Central memory CD4-positive, alpha-beta T cell (primary cell): Measurements from ENCODE around the gene TSLP.

Experiments used
- DNase-seq: peaks from one replicate; pipeline ENCODE4 v3.0.0; 2022

Gene TSLP

GRCh38 chr5:111099058-111099778 lies 27.7 kb downstream of the TSLP start:
- DNase-seq = no peak

- DNase-seq = no peak
Measured at GRCh38 chr5:111106320-111106948, 34.9 kb downstream of the TSLP start.

GRCh38 chr5:111107371-111107770 lies 35.9 kb downstream of the TSLP start:
- no peak for DNase-seq

GRCh38 chr5:111111956-111112355 lies 40.4 kb downstream of the TSLP start:
- DNase-seq = no peak

- DNase-seq = no peak
Measured at GRCh38 chr5:111113678-111114077, 42.2 kb downstream of the TSLP start.

GRCh38 chr5:111115229-111115628 lies 43.7 kb downstream of the TSLP start:
- DNase-seq = no peak

- DNase-seq = no peak
Measured at GRCh38 chr5:111116550-111116949, 45.0 kb downstream of the TSLP start.

GRCh38 chr5:111117136-111117535 lies 45.6 kb downstream of the TSLP start:
- DNase-seq = no peak

GRCh38 chr5:111119221-111119620 lies 47.7 kb downstream of the TSLP start:
- no peak for DNase-seq

GRCh38 chr5:111119856-111120255 lies 48.3 kb downstream of the TSLP start:
- no peak for DNase-seq

GRCh38 chr5:111120911-111121310 lies 49.4 kb downstream of the TSLP start:
- DNase-seq = no peak

GRCh38 chr5:111121926-111122325 lies 50.4 kb downstream of the TSLP start:
- no peak for DNase-seq

- no peak for DNase-seq
Measured at GRCh38 chr5:111122398-111122797, 50.9 kb downstream of the TSLP start.

- DNase-seq = no peak
Measured at GRCh38 chr5:111124793-111125192, 53.3 kb downstream of the TSLP start.

GRCh38 chr5:111126896-111127295 lies 55.4 kb downstream of the TSLP start:
- DNase-seq = no peak
